DOHH2 (cell line): Measurements from ENCODE around the gene SH3RF3.

ENCODE experiments used
- EZH2phosphoT487 ChIP-seq: fragments of 200-600 bp; sonication (generic); IDR thresholded peaks from 2 replicates; pipeline ENCODE4 v1.6.1; 2017; ENCODE audit warnings: borderline replicate concordance, mild to moderate bottlenecking, antibody characterized with exemption, low read length, moderate library complexity, mixed read lengths
- TF ChIP-seq, protein P1 (sequence below): fragments of 200-600 bp; sonication (generic); IDR thresholded peaks from one replicate; pipeline ENCODE4 v1.5.1; 2014; ENCODE audit warnings: antibody characterized with exemption, mild to moderate bottlenecking, low read depth, low read length; ENCODE audit not compliant: poor library complexity, severe bottlenecking

DNA sequence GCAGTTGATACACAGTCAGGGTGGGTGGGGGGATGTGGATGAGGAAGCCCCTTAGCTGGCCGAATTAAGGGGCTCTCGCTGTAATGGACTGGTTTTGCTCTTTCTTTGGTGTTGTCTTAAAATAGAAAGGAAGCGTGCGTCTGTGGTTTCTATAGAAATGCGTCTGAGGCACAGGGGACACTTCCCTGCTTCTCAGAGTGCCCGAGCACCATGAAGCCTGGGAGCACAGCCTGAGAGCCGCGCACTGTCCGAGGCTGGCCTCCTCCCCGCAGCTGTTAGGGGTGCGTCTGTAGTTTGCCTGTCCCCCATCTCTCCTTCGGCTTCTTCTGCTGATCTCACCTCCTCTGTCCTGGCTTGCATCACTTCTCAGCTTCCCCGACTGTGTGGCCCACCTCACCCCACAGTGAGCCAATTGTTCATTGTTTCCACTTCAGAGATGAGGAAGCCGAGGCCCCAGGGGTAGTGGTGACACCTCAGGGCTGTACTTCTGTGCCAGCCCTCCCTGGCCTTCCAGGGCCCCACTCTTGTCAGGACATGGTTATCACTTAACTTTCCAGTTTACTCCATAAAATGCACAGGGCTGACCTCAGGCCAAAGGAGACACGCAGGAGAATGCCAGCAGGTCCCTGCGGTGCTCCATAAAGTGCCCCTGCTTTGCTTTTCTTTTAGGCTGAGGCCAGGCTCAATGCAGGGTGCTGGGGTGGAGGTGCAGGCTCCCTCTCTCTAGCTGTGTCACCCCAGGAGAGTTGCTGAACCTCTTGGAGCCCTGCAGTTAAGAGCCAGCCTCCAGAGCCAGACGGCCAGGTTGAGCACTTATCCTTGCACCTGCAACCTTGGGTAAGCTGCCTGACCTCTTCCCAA is 274.2 kb downstream of the SH3RF3 start:
- no peak for TF ChIP-seq EZH2phosphoT487
- TF ChIP-seq, protein P1, sequence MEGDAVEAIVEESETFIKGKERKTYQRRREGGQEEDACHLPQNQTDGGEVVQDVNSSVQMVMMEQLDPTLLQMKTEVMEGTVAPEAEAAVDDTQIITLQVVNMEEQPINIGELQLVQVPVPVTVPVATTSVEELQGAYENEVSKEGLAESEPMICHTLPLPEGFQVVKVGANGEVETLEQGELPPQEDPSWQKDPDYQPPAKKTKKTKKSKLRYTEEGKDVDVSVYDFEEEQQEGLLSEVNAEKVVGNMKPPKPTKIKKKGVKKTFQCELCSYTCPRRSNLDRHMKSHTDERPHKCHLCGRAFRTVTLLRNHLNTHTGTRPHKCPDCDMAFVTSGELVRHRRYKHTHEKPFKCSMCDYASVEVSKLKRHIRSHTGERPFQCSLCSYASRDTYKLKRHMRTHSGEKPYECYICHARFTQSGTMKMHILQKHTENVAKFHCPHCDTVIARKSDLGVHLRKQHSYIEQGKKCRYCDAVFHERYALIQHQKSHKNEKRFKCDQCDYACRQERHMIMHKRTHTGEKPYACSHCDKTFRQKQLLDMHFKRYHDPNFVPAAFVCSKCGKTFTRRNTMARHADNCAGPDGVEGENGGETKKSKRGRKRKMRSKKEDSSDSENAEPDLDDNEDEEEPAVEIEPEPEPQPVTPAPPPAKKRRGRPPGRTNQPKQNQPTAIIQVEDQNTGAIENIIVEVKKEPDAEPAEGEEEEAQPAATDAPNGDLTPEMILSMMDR = no peak
